ENCODE results near the gene FBXL16.
"Not testable (repeated sequence)": the region's sequence is repeated elsewhere in the genome, so short reads cannot be mapped to it uniquely, and the experiment has no call there.

Gene FBXL16

DNA sequence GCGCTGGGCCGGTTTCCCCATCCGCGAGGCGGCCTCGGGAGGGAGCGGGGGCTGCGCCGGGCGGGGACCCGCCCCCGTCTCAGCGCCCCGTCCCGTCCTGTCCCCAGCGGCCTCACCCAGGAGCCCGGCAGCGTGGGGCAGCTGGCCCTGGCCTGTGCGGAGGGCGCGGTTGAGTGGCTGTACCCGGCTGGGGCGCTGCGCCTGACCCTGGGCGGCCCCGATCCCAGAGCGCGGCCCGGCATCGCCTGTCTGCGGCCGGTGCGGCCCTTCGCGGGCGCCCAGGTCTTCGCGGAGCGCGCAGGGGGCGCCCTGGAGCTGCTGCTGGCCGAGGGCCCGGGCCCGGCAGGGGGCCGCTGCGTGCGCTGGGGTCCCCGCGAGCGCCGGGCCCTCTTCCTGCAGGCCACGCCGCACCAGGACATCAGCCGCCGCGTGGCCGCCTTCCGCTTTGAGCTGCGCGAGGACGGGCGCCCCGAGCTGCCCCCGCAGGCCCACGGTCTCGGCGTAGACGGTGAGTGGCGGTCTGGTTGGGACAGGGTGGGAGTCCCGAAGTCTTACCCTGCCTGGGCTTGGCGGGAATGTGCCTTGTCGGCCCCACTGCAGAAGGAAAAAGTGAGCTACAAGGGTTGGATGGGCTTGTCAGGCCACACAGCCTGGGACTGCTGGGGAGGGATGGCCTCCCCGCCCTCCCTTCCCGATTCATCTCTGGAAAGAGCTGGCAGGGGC is 10.0 kb upstream of the FBXL16 start:
- H3K4me3 ChIP-seq (ENCODE audit: low read length): peak overlapping the region; percentile 57
- TF ChIP-seq CTCF (conservative IDR thresholded peaks at IDR 0.05; ENCODE audit: low read depth, low read length): no peak
- DNase-seq (ENCODE audit: low read depth): no peak

GRCh38 chr16:714558-715476 is 9.2 kb upstream of the FBXL16 start, which contains the start of gene METRN:
Gene METRN, plus strand, starts transcription at chr16:715118. Its CDS starts 172 bp downstream, at chr16:715290.
- TF ChIP-seq CTCF (conservative IDR thresholded peaks at IDR 0.05; ENCODE audit: low read depth, low read length): no peak
- DNase-seq (ENCODE audit: low read depth): no peak
- H3K4me3 ChIP-seq (ENCODE audit: low read length): peak within 1 kb of the TSS; percentile 57

GRCh38 chr16:714079-714478 is 8.5 kb upstream of the FBXL16 start:
- no peak for DNase-seq (ENCODE audit: low read depth)
- TF ChIP-seq CTCF (conservative IDR thresholded peaks at IDR 0.05; ENCODE audit: low read depth, low read length): no peak
- no peak overlapping the region for H3K4me3 ChIP-seq (ENCODE audit: low read length)

DNA sequence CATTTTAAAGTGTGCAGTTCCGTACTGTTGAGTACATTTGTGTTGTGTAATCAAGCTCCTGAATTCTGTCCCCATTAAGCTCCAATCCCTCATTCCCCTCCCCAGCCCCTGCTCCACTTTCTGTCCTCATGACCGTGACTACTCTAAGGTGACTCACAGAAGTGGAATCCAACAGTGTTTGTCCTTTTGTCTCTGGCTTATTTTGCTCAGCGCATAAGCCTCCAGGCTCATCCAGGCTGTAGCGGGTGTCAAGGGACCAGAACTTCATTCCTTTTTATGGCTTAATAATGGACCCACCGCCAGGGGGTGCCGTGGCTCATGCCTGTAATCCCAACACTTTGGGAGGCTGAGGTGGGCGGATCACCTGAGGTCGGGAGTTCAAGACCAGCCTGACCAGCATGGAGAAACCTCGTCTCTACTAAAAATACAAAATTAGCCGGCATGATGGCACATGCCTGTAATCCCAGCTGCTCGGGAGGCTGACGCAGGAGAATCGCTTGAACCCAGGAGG is 7.2 kb upstream of the FBXL16 start:
- not testable (repeated sequence) for H3K4me3 ChIP-seq (ENCODE audit: low read length)
- DNase-seq (ENCODE audit: low read depth): peak; percentile 94
- TF ChIP-seq CTCF (conservative IDR thresholded peaks at IDR 0.05; ENCODE audit: low read depth, low read length): peak; percentile 58

- DNase-seq (ENCODE audit: low read depth): no peak
- H3K4me3 ChIP-seq (ENCODE audit: low read length): no peak overlapping the region
- peak; percentile 89 for TF ChIP-seq CTCF (conservative IDR thresholded peaks at IDR 0.05; ENCODE audit: low read depth, low read length)
These were observed 6.1 kb upstream of the FBXL16 start for GRCh38 chr16:711548-712320.

DNA sequence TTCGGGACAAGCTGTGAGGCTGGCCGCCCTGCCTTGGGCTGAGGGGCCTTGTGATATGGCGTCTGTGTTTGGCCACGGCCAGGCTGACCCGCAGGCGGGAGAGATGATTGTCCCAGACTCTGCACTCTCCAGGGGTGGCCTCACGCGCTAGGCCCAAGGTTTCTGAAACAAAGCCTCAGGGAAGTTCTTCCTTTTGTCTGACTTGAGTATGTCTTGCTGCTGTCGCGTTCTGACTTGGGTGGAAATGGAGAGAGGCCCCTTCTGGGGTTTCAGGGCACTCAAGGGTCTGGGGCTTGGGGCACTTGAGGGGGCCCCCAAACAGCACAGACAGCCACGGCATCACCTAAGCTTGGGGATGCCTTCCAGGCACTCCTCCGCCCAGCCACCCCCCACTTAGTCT is 5.5 kb upstream of the FBXL16 start:
- no peak for DNase-seq (ENCODE audit: low read depth)
- no peak overlapping the region for H3K4me3 ChIP-seq (ENCODE audit: low read length)
- no peak for TF ChIP-seq CTCF (conservative IDR thresholded peaks at IDR 0.05; ENCODE audit: low read depth, low read length)
